ENCODE data around the gene RGS6.

RGS6 gene

GRCh38 chr14:72609205-72609916 is 677.1 kb downstream of the RGS6 start:
- H3K36me3 ChIP-seq (ENCODE audit: control insufficient read depth, insufficient read depth, low read length), result no peaks in the 10 kb centered on the region
- no peaks in the 10 kb centered on the region for H3K4me1 ChIP-seq (ENCODE audit: control insufficient read depth, insufficient read depth, low read length)
- H3K4me3 ChIP-seq (ENCODE audit: low read depth, low read length), result no peak overlapping the region
- no peaks in the 10 kb centered on the region for H3K27me3 ChIP-seq (ENCODE audit: control insufficient read depth, insufficient read depth, low read length)
- no peaks in the 10 kb centered on the region for H3K9me3 ChIP-seq (ENCODE audit: control insufficient read depth, insufficient read depth, low read length)
- H3K9ac ChIP-seq (ENCODE audit: low read depth, low read length), result no peak overlapping the region

GRCh38 chr14:72610096-72610830 is 678.0 kb downstream of the RGS6 start:
- Histone ChIP-seq H3K36me3 (ENCODE audit: control insufficient read depth, insufficient read depth, low read length) (no peaks in the 10 kb centered on the region), H3K9ac (ENCODE audit: low read depth, low read length) (no peak overlapping the region), H3K9me3 (ENCODE audit: control insufficient read depth, insufficient read depth, low read length) (no peaks in the 10 kb centered on the region), H3K27me3 (ENCODE audit: control insufficient read depth, insufficient read depth, low read length) (no peaks in the 10 kb centered on the region), H3K4me3 (ENCODE audit: low read depth, low read length) (no peak overlapping the region), H3K4me1 (ENCODE audit: control insufficient read depth, insufficient read depth, low read length) (no peaks in the 10 kb centered on the region)

DNA sequence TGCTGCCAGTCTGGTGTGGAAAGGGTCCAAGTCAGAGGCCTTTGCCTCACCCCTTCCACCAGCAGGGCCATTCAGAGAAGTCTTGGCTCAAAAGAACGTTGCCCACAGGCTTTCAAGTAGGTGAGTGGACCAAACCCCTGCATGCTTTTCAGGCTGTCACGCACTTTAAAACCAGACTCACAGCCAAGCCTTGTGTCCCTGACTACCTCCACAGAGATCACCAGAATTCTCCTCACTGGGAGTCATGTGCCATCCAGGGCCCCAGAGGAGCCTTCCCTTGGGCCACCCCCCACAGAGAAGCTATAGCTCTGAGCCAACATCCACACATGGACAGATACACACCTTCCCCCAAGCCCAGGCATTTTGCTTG is 678.6 kb downstream of the RGS6 start:
- Histone ChIP-seq H3K4me1 (ENCODE audit: control insufficient read depth, insufficient read depth, low read length) (no peaks in the 10 kb centered on the region), H3K9ac (ENCODE audit: low read depth, low read length) (no peak overlapping the region), H3K36me3 (ENCODE audit: control insufficient read depth, insufficient read depth, low read length) (no peaks in the 10 kb centered on the region), H3K4me3 (ENCODE audit: low read depth, low read length) (no peak overlapping the region), H3K27me3 (ENCODE audit: control insufficient read depth, insufficient read depth, low read length) (no peaks in the 10 kb centered on the region), H3K9me3 (ENCODE audit: control insufficient read depth, insufficient read depth, low read length) (no peaks in the 10 kb centered on the region)

DNA sequence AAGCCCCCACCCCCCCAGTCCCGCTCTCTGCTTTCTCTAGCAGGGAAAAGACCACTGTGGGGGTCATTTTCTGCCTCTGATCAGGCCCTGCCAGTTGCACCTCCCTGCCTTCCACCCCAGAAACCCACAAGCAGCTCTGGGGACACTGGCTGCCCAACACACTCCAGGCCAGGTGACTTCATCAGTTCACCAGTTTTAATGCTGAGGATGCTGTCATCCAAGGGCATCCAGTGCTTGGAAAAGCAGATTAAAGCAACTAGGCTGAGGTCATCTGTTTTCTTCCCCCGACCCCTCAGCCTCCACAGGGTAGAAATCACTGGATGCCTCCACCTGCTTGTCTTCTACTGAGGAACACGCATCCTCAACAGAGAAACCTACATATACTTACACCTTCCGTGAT is 679.3 kb downstream of the RGS6 start:
- H3K4me1 ChIP-seq (ENCODE audit: control insufficient read depth, insufficient read depth, low read length), result no peaks in the 10 kb centered on the region
- no peaks in the 10 kb centered on the region for H3K9me3 ChIP-seq (ENCODE audit: control insufficient read depth, insufficient read depth, low read length)
- H3K4me3 ChIP-seq (ENCODE audit: low read depth, low read length), result no peak overlapping the region
- no peaks in the 10 kb centered on the region for H3K36me3 ChIP-seq (ENCODE audit: control insufficient read depth, insufficient read depth, low read length)
- H3K9ac ChIP-seq (ENCODE audit: low read depth, low read length), result no peak overlapping the region
- H3K27me3 ChIP-seq (ENCODE audit: control insufficient read depth, insufficient read depth, low read length), result no peaks in the 10 kb centered on the region

DNA sequence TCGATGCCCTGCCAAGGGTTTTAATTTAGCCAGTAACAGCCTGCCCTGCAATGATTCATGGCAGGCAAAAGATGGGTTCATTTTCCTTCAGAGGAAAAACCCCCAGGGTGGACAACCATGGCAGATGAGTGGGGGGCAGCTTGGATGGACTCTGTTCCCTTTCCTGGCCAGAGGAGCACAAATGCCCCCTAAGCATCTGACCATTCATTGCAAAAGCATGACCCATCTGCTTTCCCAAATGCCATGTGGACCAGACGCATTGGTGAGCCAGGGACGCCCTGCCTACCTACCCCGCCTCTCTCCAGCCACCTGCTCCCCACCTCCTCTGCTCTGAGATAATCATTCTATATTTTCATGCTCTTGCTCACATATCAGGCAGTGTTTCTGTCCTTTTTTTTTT is 679.8 kb downstream of the RGS6 start:
- H3K4me1 ChIP-seq (ENCODE audit: control insufficient read depth, insufficient read depth, low read length), result no peaks in the 10 kb centered on the region
- no peak overlapping the region for H3K4me3 ChIP-seq (ENCODE audit: low read depth, low read length)
- H3K27me3 ChIP-seq (ENCODE audit: control insufficient read depth, insufficient read depth, low read length), result no peaks in the 10 kb centered on the region
- no peaks in the 10 kb centered on the region for H3K36me3 ChIP-seq (ENCODE audit: control insufficient read depth, insufficient read depth, low read length)
- no peak overlapping the region for H3K9ac ChIP-seq (ENCODE audit: low read depth, low read length)
- no peaks in the 10 kb centered on the region for H3K9me3 ChIP-seq (ENCODE audit: control insufficient read depth, insufficient read depth, low read length)

- no peak overlapping the region for H3K4me3 ChIP-seq (ENCODE audit: low read depth, low read length)
- H3K4me1 ChIP-seq (ENCODE audit: control insufficient read depth, insufficient read depth, low read length), result no peaks in the 10 kb centered on the region
- no peaks in the 10 kb centered on the region for H3K27me3 ChIP-seq (ENCODE audit: control insufficient read depth, insufficient read depth, low read length)
- H3K9me3 ChIP-seq (ENCODE audit: control insufficient read depth, insufficient read depth, low read length), result no peaks in the 10 kb centered on the region
- no peaks in the 10 kb centered on the region for H3K36me3 ChIP-seq (ENCODE audit: control insufficient read depth, insufficient read depth, low read length)
- H3K9ac ChIP-seq (ENCODE audit: low read depth, low read length), result no peak overlapping the region
These were observed 681.2 kb downstream of the RGS6 start for GRCh38 chr14:72613231-72613974.

GRCh38 chr14:72613975-72614319 is 681.7 kb downstream of the RGS6 start:
- Histone ChIP-seq H3K36me3 (ENCODE audit: control insufficient read depth, insufficient read depth, low read length) (no peaks in the 10 kb centered on the region), H3K27me3 (ENCODE audit: control insufficient read depth, insufficient read depth, low read length) (no peaks in the 10 kb centered on the region), H3K4me3 (ENCODE audit: low read depth, low read length) (no peak overlapping the region), H3K9ac (ENCODE audit: low read depth, low read length) (no peak overlapping the region), H3K4me1 (ENCODE audit: control insufficient read depth, insufficient read depth, low read length) (no peaks in the 10 kb centered on the region), H3K9me3 (ENCODE audit: control insufficient read depth, insufficient read depth, low read length) (no peaks in the 10 kb centered on the region)

DNA sequence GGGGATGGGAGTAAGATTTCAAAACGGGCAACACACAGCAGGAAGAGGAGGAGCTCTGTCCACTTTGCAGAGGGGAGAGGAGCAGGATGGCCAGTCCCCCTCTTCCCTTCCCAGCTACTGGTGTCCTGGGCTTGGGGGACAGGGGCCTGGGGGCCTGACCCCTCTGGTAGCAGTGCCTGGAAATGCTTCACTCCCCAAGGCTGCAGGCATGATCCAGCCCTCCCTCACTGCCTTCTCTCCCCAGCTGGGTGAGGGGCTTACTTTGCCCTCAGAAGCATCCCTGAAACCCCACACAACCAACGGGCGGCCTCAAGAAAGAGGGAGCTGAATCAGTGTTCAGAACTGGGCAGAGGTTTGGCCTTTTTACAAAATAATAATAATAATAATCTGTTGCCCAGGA is 682.1 kb downstream of the RGS6 start:
- no peak overlapping the region for H3K9ac ChIP-seq (ENCODE audit: low read depth, low read length)
- H3K9me3 ChIP-seq (ENCODE audit: control insufficient read depth, insufficient read depth, low read length), result no peaks in the 10 kb centered on the region
- no peaks in the 10 kb centered on the region for H3K4me1 ChIP-seq (ENCODE audit: control insufficient read depth, insufficient read depth, low read length)
- no peaks in the 10 kb centered on the region for H3K36me3 ChIP-seq (ENCODE audit: control insufficient read depth, insufficient read depth, low read length)
- H3K27me3 ChIP-seq (ENCODE audit: control insufficient read depth, insufficient read depth, low read length), result no peaks in the 10 kb centered on the region
- no peak overlapping the region for H3K4me3 ChIP-seq (ENCODE audit: low read depth, low read length)

DNA sequence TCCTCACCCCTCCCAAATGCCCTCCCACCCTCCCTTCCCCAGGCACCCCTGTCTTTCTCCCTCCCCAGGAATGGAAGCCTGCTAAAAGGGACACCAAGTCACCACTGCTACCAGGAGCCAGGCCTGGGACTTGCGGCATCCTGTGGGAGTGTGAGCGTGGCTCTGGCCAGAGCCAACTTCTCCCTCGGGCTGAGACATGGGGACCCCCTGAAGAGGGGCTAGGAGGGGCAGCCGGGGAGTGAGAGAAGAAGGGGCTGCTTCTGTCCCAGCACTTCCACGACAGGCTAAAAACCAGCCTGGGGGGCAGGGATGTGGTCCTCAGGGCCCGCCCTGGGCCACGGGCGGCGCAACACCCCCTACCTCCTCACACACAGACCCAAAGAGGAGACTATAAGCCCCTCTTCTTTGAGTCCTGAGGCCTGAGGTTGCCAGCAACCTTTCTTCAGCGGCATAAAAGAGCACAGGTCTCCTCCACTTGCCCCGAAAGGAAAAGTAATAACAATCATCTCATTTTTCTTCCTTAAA is 682.7 kb downstream of the RGS6 start:
- no peak overlapping the region for H3K4me3 ChIP-seq (ENCODE audit: low read depth, low read length)
- no peaks in the 10 kb centered on the region for H3K36me3 ChIP-seq (ENCODE audit: control insufficient read depth, insufficient read depth, low read length)
- H3K27me3 ChIP-seq (ENCODE audit: control insufficient read depth, insufficient read depth, low read length), result no peaks in the 10 kb centered on the region
- no peaks in the 10 kb centered on the region for H3K9me3 ChIP-seq (ENCODE audit: control insufficient read depth, insufficient read depth, low read length)
- no peaks in the 10 kb centered on the region for H3K4me1 ChIP-seq (ENCODE audit: control insufficient read depth, insufficient read depth, low read length)
- H3K9ac ChIP-seq (ENCODE audit: low read depth, low read length), result no peak overlapping the region

GRCh38 chr14:72615451-72616121 is 683.4 kb downstream of the RGS6 start:
- Histone ChIP-seq H3K9me3 (ENCODE audit: control insufficient read depth, insufficient read depth, low read length) (no peaks in the 10 kb centered on the region), H3K9ac (ENCODE audit: low read depth, low read length) (no peak overlapping the region), H3K27me3 (ENCODE audit: control insufficient read depth, insufficient read depth, low read length) (no peaks in the 10 kb centered on the region), H3K4me3 (ENCODE audit: low read depth, low read length) (no peak overlapping the region), H3K36me3 (ENCODE audit: control insufficient read depth, insufficient read depth, low read length) (no peaks in the 10 kb centered on the region), H3K4me1 (ENCODE audit: control insufficient read depth, insufficient read depth, low read length) (no peaks in the 10 kb centered on the region)
